Prostate gland (tissue), 2 donors: ENCODE results near the gene POTEF.
"Not testable (repeated sequence)": the region's sequence is repeated elsewhere in the genome, so short reads cannot be mapped to it uniquely, and the experiment has no call there.

Source experiments
- POLR2A ChIP-seq: fragments of 450-650 bp; IDR thresholded peaks from one replicate; pipeline ENCODE4 v1.6.1; 2016; ENCODE audit warnings: antibody characterized with exemption, mild to moderate bottlenecking
- POLR2AphosphoS5 ChIP-seq: sonication (generic); formaldehyde crosslinking; IDR thresholded peaks from one replicate; pipeline ENCODE4 v1.6.1; 2017; ENCODE audit warnings: antibody characterized with exemption
- TF ChIP-seq, protein P1 (sequence below), 4 experiments: fragments of 200-600 bp in 2 of 4; fragments of 450-650 bp in 2 of 4; sonication (generic) in 2 of 4; IDR thresholded peaks; 1 replicate in 3 of 4; 2 replicates in 1 of 4; pipeline ENCODE4 v1.5.1; 2016 to 2019; ENCODE audit warnings: antibody characterized with exemption in 4 of 4, mild to moderate bottlenecking in 2 of 4, moderate library complexity in 2 of 4

DNA sequence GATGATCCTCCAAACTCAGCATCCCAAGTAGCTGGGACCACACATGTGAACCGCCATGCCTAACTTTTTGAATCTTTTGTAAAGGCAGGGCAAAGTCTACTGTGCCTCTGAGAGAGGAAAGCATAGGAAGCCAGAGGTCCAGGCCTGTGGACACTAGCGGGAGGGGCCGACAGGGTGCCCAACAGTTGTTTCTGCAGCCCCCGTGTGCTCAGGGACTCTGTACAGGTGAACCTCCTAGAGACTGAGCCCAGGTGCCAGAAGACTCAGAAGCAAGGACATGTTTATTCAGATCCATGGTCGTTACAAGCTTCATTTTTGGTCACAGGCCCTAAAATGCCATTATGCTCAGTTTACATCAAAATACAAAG lies 22.1 kb upstream of the POTEF start:
- TF ChIP-seq POLR2AphosphoS5, POLR2A: not testable (repeated sequence)
- TF ChIP-seq, protein P1, sequence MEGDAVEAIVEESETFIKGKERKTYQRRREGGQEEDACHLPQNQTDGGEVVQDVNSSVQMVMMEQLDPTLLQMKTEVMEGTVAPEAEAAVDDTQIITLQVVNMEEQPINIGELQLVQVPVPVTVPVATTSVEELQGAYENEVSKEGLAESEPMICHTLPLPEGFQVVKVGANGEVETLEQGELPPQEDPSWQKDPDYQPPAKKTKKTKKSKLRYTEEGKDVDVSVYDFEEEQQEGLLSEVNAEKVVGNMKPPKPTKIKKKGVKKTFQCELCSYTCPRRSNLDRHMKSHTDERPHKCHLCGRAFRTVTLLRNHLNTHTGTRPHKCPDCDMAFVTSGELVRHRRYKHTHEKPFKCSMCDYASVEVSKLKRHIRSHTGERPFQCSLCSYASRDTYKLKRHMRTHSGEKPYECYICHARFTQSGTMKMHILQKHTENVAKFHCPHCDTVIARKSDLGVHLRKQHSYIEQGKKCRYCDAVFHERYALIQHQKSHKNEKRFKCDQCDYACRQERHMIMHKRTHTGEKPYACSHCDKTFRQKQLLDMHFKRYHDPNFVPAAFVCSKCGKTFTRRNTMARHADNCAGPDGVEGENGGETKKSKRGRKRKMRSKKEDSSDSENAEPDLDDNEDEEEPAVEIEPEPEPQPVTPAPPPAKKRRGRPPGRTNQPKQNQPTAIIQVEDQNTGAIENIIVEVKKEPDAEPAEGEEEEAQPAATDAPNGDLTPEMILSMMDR (IDR thresholded peaks at IDR 0.05), result not testable (repeated sequence)
